Measurements from ENCODE around the gene TAF1C. TPM values are rescaled to one million over a fixed set of nuclear protein-coding genes. Genes with fewer than 3 reads are reported as not detected.
"Not testable (repeated sequence)": the region's sequence is repeated elsewhere in the genome, so short reads cannot be mapped to it uniquely, and the experiment has no call there.

Gene TAF1C
- total and polyA plus RNA-seq, 9 donors, result 14.1 to 89.0 (median 58.4) TPM

DNA sequence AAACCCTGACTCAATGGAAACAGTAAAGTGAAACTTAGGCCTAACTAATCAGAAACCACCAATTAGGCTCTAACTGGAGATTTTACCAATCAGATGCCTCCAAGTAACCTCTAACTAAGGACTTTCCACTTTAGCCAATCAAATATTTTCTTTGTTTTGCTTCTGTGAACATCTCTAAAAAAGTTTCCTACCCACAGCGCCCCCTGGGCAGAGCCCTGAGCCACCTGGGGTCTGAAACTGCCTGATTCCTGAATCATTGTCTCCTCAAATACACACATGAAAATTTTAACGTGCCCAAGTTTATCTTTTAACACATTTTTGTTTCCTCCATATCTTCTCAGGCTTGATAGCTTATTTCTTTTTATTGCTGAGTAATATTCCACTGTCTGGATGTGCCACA is 23.1 kb upstream of the TAF1C start:
- H3K27ac ChIP-seq, result no peak overlapping the region
- H3K4me1 ChIP-seq (ENCODE audit: insufficient read depth), result no peaks in the 10 kb centered on the region
- TF ChIP-seq, protein P1, sequence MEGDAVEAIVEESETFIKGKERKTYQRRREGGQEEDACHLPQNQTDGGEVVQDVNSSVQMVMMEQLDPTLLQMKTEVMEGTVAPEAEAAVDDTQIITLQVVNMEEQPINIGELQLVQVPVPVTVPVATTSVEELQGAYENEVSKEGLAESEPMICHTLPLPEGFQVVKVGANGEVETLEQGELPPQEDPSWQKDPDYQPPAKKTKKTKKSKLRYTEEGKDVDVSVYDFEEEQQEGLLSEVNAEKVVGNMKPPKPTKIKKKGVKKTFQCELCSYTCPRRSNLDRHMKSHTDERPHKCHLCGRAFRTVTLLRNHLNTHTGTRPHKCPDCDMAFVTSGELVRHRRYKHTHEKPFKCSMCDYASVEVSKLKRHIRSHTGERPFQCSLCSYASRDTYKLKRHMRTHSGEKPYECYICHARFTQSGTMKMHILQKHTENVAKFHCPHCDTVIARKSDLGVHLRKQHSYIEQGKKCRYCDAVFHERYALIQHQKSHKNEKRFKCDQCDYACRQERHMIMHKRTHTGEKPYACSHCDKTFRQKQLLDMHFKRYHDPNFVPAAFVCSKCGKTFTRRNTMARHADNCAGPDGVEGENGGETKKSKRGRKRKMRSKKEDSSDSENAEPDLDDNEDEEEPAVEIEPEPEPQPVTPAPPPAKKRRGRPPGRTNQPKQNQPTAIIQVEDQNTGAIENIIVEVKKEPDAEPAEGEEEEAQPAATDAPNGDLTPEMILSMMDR (IDR thresholded peaks at IDR 0.05), result no peak
- TF ChIP-seq POLR2A (IDR thresholded peaks at IDR 0.05) (no peak), EP300 (IDR thresholded peaks at IDR 0.05) (no peak)
- H3K27me3 ChIP-seq, result no peaks in the 10 kb centered on the region
- DNase-seq, result no peak
- WGBS, 3 donors, result 68 to 87% (median 79%) methylated on average over 2 of the region's 2 CpGs
- no peak overlapping the region for H3K4me3 ChIP-seq
- intact Hi-C loops (cut with DNase I), result no loop called here
- H3K36me3 ChIP-seq, result no peaks in the 10 kb centered on the region
- no peaks in the 10 kb centered on the region for H3K9me3 ChIP-seq

DNA sequence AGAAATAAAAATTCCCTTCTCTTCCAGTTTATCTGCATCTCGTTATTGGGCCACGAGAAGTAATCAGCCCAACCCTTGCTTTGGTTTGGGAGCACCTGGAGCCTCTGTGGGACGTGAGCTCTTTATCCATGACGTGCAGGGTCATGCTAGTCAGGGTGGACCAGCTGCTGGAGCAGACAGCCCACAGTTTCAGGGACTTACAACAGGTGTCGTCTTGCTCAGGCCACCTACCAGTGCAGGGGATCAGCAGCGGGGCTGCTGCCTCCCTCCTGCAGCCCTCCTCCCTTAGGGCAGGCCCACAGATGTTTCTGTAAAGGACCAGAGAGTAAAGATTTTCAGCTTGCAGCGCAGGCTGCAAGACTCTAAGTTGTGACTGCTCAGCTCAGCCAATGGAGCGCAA is 21.0 kb upstream of the TAF1C start:
- no peak for TF ChIP-seq POLR2A (IDR thresholded peaks at IDR 0.05)
- TF ChIP-seq, protein P1 (IDR thresholded peaks at IDR 0.05), result no peak
- no peak for TF ChIP-seq EP300 (IDR thresholded peaks at IDR 0.05)
- intact Hi-C loops (cut with DNase I), result no loop called here
- Histone ChIP-seq H3K27ac (no peak overlapping the region), H3K9me3 (no peaks in the 10 kb centered on the region), H3K27me3 (no peaks in the 10 kb centered on the region), H3K4me1 (ENCODE audit: insufficient read depth) (no peaks in the 10 kb centered on the region), H3K36me3 (no peaks in the 10 kb centered on the region), H3K4me3 (no peak overlapping the region)
- no peak for DNase-seq
- WGBS, 3 donors, result 61 to 75% (median 69%) methylated on average over 8 of the region's 8 CpGs

DNA sequence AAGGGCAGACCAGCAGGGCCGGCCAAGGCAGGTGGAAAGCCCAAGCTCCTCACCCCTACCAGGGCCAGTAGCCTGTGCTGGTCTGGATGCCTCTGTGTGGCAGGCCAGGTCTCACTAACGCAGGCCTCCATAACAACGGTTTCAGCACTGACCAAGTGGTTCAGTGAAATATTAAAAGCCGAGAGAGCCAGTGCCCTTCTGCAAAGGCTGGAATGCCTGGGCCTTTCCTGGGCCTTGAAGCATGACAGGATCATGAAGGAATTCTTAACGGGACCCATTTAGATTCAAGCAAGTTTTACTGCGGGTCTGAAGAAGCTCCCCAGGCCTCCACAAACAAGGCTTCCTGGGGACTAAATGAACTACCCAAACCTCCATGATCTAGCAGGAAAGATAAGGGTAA is 20.4 kb upstream of the TAF1C start:
- Histone ChIP-seq H3K27ac (no peak overlapping the region), H3K4me1 (ENCODE audit: insufficient read depth) (no peaks in the 10 kb centered on the region), H3K36me3 (no peaks in the 10 kb centered on the region), H3K4me3 (no peak overlapping the region), H3K27me3 (no peaks in the 10 kb centered on the region), H3K9me3 (no peaks in the 10 kb centered on the region)
- 51 to 58% (median 57%) methylated on average over 6 of the region's 6 CpGs for WGBS, 3 donors
- intact Hi-C loops (cut with DNase I), result no loop called here
- TF ChIP-seq POLR2A (IDR thresholded peaks at IDR 0.05) (no peak), EP300 (IDR thresholded peaks at IDR 0.05) (no peak)
- TF ChIP-seq, protein P1 (IDR thresholded peaks at IDR 0.05), result no peak
- no peak for DNase-seq

DNA sequence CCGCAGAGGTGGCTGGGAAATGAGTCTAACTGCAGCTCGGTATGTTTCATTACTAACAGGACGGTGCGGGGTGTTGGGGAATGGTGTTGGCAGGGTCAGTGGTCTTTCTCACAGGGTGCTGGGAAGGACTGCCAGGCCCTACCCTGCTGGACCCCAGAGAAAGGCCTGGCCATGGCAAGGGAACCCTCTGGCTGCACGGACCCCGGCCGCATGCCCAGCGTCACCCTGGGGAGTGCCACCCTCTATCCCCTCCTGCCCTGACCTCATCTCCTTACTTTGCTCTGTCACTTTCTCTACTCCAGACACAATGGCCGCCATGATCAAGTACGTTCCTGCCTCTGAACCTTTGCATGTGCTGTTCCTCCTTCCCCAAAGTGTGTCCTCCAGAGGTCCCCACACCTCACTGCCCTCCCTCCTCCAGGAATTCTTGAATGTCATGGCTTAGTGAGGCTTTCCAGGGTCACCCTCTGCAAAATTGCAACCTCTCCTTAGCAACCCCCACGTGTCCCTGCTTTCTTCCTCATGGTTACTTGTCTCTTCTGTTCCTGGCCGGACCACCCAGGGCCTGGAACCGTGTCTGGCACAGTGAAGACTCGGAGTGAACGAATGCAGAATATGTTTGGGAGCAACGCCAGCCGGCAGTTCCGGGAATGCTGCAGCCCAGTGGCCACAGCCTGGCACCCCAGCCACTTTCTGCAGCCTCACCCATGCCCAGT is 19.3 kb upstream of the TAF1C start:
- Histone ChIP-seq H3K9me3 (no peaks in the 10 kb centered on the region), H3K36me3 (no peaks in the 10 kb centered on the region), H3K4me3 (no peak overlapping the region), H3K27me3 (no peaks in the 10 kb centered on the region), H3K27ac (no peak overlapping the region), H3K4me1 (ENCODE audit: insufficient read depth) (no peaks in the 10 kb centered on the region)
- 86 to 92% (median 88%) methylated on average over 18 of the region's 18 CpGs for WGBS, 3 donors
- DNase-seq, result no peak
- TF ChIP-seq POLR2A (IDR thresholded peaks at IDR 0.05), result no peak
- TF ChIP-seq, protein P1 (IDR thresholded peaks at IDR 0.05), result no peak
- no peak for TF ChIP-seq EP300 (IDR thresholded peaks at IDR 0.05)
- intact Hi-C loops (cut with DNase I), result no loop called here

DNA sequence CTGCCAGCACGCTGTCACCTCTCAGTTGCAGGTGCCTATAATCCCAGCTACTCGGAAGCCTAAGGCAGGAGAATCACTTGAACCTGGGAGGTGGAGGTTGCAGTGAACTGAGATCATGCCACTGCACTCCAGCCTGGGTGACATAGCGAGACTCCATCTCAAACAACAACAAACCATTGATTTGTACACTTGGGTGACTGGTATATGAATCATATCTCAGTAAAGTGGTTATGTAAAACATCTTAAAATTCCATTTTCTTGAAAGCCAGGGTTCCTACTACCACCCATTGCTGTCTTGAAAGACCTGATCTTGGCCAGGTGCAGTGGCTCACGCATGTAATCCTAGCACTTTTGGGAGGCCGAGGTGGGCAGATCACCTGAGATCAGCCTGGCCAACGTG is 18.3 kb upstream of the TAF1C start:
- H3K4me3 ChIP-seq; H3K36me3 ChIP-seq; H3K4me1 ChIP-seq (ENCODE audit: insufficient read depth); H3K27me3 ChIP-seq; H3K9me3 ChIP-seq; DNase-seq; H3K27ac ChIP-seq; intact Hi-C loops (cut with DNase I): not testable (repeated sequence)
- WGBS, 3 donors, result 89 to 98% (median 92%) methylated on average over 6 of the region's 6 CpGs

DNA sequence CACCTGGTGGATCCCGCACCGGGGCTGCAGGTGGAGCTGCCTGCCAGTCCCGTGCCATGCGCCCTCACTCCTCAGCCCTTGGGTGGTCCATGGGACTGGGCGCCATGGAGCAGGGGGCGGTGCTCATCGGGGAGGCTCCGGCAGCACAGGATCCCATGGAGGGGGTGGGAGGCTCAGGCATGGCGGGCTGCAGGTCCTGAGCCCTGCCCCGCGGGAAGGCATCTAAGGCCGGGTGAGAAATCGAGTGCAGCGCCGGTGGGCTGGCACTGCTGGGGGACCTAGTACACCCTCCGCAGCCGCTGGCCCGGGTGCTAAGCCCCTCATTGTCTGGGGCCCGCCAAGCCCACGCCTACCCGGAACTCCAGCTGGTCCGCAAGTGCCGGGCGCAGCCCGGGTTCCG is 17.7 kb upstream of the TAF1C start:
- H3K27me3 ChIP-seq; DNase-seq; H3K27ac ChIP-seq; H3K9me3 ChIP-seq; H3K36me3 ChIP-seq; intact Hi-C loops (cut with DNase I); H3K4me3 ChIP-seq; H3K4me1 ChIP-seq (ENCODE audit: insufficient read depth): not testable (repeated sequence)
- 78 to 96% (median 95%) methylated on average over 18 to 26 of the region's 26 CpGs for WGBS, 3 donors
